ENCODE results near the gene TSPEAR. TPM values are rescaled to one million over a fixed set of nuclear protein-coding genes. Genes with fewer than 3 reads are reported as not detected.

Gene TSPEAR
- total RNA-seq, 2 experiments from 2014 or later = not detected

GRCh38 chr21:44595524-44595923 lies 115.8 kb downstream of the TSPEAR start:
- no peak overlapping the region for H3K27ac Mint-ChIP-seq
- H3K4me1 Mint-ChIP-seq (ENCODE audit: low read depth) = no peaks in the 10 kb centered on the region
- intact Hi-C loops (cut with DNase I, micrococcal nuclease) = no loop called here
- no peak overlapping the region for H3K4me3 Mint-ChIP-seq
- H3K27me3 ChIP-seq (ENCODE audit: control insufficient read depth in 1 of 2, insufficient read depth in 2 of 2, low read length in 2 of 2) = no peaks in the 10 kb centered on the region
- no peak for TF ChIP-seq CTCF (IDR thresholded peaks at IDR 0.05)
- no peak overlapping the region for H3K27ac ChIP-seq (ENCODE audit: low read depth in 1 of 2, low read length in 2 of 2)
- H3K9me3 Mint-ChIP-seq = no peaks in the 10 kb centered on the region
- H3K36me3 Mint-ChIP-seq (ENCODE audit: low read depth) = no peaks in the 10 kb centered on the region
- H3K27me3 Mint-ChIP-seq = no peaks in the 10 kb centered on the region
- H3K9me3 ChIP-seq (ENCODE audit: control insufficient read depth in 1 of 2, insufficient read depth in 1 of 2, low read length in 2 of 2) = peaks cover 9 to 10% of the 10 kb centered on the region in 2 experiments
- H3K36me3 ChIP-seq (ENCODE audit: insufficient read depth, low read length) = no peaks in the 10 kb centered on the region
- no peak for DNase-seq
- no peak for ATAC-seq (ENCODE audit: poor library complexity)
- CTCF ChIA-PET = no interaction called here
- POLR2A ChIA-PET = interaction anchor here (0.8 kb wide), 1 partner anchor 24 kb away, joined by 3 read pairs; no protein-coding TSS in a partner anchor
- H3K4me3 ChIP-seq (ENCODE audit: low read length) = no peak overlapping the region
- no peaks in the 10 kb centered on the region for H3K4me1 ChIP-seq (ENCODE audit: insufficient read depth, low read length)

- Mint-ChIP-seq H3K27me3 (peaks cover 6% of the 10 kb centered on the region), H3K36me3 (ENCODE audit: low read depth) (no peaks in the 10 kb centered on the region), H3K9me3 (no peaks in the 10 kb centered on the region), H3K4me3 (no peak overlapping the region), H3K27ac (no peak overlapping the region), H3K4me1 (ENCODE audit: low read depth) (no peaks in the 10 kb centered on the region)
- Histone ChIP-seq H3K9me3 (ENCODE audit: control insufficient read depth in 1 of 2, insufficient read depth in 1 of 2, low read length in 2 of 2) (peaks cover 8 to 10% of the 10 kb centered on the region in 2 experiments), H3K4me3 (ENCODE audit: low read length) (no peak overlapping the region), H3K27ac (ENCODE audit: low read depth in 1 of 2, low read length in 2 of 2) (no peak overlapping the region), H3K4me1 (ENCODE audit: insufficient read depth, low read length) (no peaks in the 10 kb centered on the region), H3K27me3 (ENCODE audit: control insufficient read depth in 1 of 2, insufficient read depth in 2 of 2, low read length in 2 of 2) (no peaks in the 10 kb centered on the region), H3K36me3 (ENCODE audit: insufficient read depth, low read length) (no peaks in the 10 kb centered on the region)
- ATAC-seq (ENCODE audit: poor library complexity) (no peak), DNase-seq (no peak)
- CTCF ChIA-PET = no interaction called here
- TF ChIP-seq CTCF (IDR thresholded peaks at IDR 0.05) = no peak
- intact Hi-C loops (cut with DNase I, micrococcal nuclease) = no loop called here
- POLR2A ChIA-PET = no interaction called here
Measured at GRCh38 chr21:44594406-44594916, 116.9 kb downstream of the TSPEAR start.

- POLR2A ChIA-PET = no interaction called here
- no peaks in the 10 kb centered on the region for H3K36me3 ChIP-seq (ENCODE audit: insufficient read depth, low read length)
- Mint-ChIP-seq H3K4me3 (no peak overlapping the region), H3K27me3 (peaks cover 8% of the 10 kb centered on the region), H3K9me3 (no peaks in the 10 kb centered on the region), H3K36me3 (ENCODE audit: low read depth) (no peaks in the 10 kb centered on the region), H3K27ac (no peak overlapping the region), H3K4me1 (ENCODE audit: low read depth) (no peaks in the 10 kb centered on the region)
- no peak for DNase-seq
- no peak for ATAC-seq (ENCODE audit: poor library complexity)
- H3K27ac ChIP-seq (ENCODE audit: low read depth in 1 of 2, low read length in 2 of 2) = no peak overlapping the region
- CTCF ChIA-PET = no interaction called here
- peaks cover 2 to 8% of the 10 kb centered on the region in 2 experiments for H3K9me3 ChIP-seq (ENCODE audit: control insufficient read depth in 1 of 2, insufficient read depth in 1 of 2, low read length in 2 of 2)
- H3K4me3 ChIP-seq (ENCODE audit: low read length) = no peak overlapping the region
- TF ChIP-seq CTCF (IDR thresholded peaks at IDR 0.05) = no peak
- intact Hi-C loops (cut with DNase I, micrococcal nuclease) = no loop called here
- H3K4me1 ChIP-seq (ENCODE audit: insufficient read depth, low read length) = no peaks in the 10 kb centered on the region
- peaks cover 0 to 3% of the 10 kb centered on the region in 2 experiments for H3K27me3 ChIP-seq (ENCODE audit: control insufficient read depth in 1 of 2, insufficient read depth in 2 of 2, low read length in 2 of 2)
Measured at GRCh38 chr21:44593598-44594405, 117.6 kb downstream of the TSPEAR start.
